ENCODE results near the gene KDM1A.

The KDM1A gene

GRCh38 chr1:23035823-23036452 lies 16.7 kb downstream of the KDM1A start:
- ChIA-PET POLR2A (interaction anchor here (2.5 kb wide), 1 partner anchor 17 kb away, joined by 7 read pairs; the partner anchor contains the start of gene KDM1A), CTCF (interaction anchor here (0.6 kb wide), 1 partner anchor 56 kb away, joined by 4 read pairs; no protein-coding TSS in a partner anchor)
- peak; percentile 42 for DNase-seq (ENCODE audit: extremely low spot score)
- TF ChIP-seq, protein P1, sequence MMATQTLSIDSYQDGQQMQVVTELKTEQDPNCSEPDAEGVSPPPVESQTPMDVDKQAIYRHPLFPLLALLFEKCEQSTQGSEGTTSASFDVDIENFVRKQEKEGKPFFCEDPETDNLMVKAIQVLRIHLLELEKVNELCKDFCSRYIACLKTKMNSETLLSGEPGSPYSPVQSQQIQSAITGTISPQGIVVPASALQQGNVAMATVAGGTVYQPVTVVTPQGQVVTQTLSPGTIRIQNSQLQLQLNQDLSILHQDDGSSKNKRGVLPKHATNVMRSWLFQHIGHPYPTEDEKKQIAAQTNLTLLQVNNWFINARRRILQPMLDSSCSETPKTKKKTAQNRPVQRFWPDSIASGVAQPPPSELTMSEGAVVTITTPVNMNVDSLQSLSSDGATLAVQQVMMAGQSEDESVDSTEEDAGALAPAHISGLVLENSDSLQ (IDR thresholded peaks at IDR 0.05): no peak
- TF ChIP-seq FOXK2 (IDR thresholded peaks at IDR 0.05): no peak
- TF ChIP-seq CTBP1 (IDR thresholded peaks at IDR 0.05; ENCODE audit: borderline replicate concordance): 0 out of 2 replicates have a peak, but pooled peaks have one; percentile 9

- CTCF ChIA-PET: interaction anchor here (0.6 kb wide), 2 partner anchors 71 to 145 kb away, joined by 6 read pairs; no protein-coding TSS in a partner anchor
- no peak for DNase-seq (ENCODE audit: extremely low spot score)
- POLR2A ChIA-PET: interaction anchor here (2.5 kb wide), 1 partner anchor 18 kb away, joined by 7 read pairs; the partner anchor contains the start of gene KDM1A
- TF ChIP-seq LEF1 (IDR thresholded peaks at IDR 0.05; ENCODE audit: borderline replicate concordance) (no peak), BHLHE40 (IDR thresholded peaks at IDR 0.05; ENCODE audit: borderline replicate concordance) (no peak), HDGF (IDR thresholded peaks at IDR 0.05; ENCODE audit: borderline replicate concordance) (no peak)
Measured at GRCh38 chr1:23037081-23037740, 17.9 kb downstream of the KDM1A start.

GRCh38 chr1:23039308-23039826 lies 20.1 kb downstream of the KDM1A start:
- DNase-seq (ENCODE audit: extremely low spot score): peak; percentile 8
- ChIA-PET POLR2A (no interaction called here), CTCF (no interaction called here)
- no peak for TF ChIP-seq FOXM1 (IDR thresholded peaks at IDR 0.05; ENCODE audit: borderline replicate concordance)
- TF ChIP-seq TARDBP (IDR thresholded peaks at IDR 0.05): no peak
- TF ChIP-seq ZNF384 (IDR thresholded peaks at IDR 0.05): no peak
- no peak for TF ChIP-seq ARNT (IDR thresholded peaks at IDR 0.05)
- no peak for TF ChIP-seq LEF1 (IDR thresholded peaks at IDR 0.05; ENCODE audit: borderline replicate concordance)
- TF ChIP-seq, protein P1 (IDR thresholded peaks at IDR 0.05): no peak
- no peak for TF ChIP-seq FOXK2 (IDR thresholded peaks at IDR 0.05)

- DNase-seq (ENCODE audit: extremely low spot score): no peak
- ChIA-PET POLR2A (no interaction called here), CTCF (no interaction called here)
- TF ChIP-seq LEF1 (IDR thresholded peaks at IDR 0.05; ENCODE audit: borderline replicate concordance) (no peak), HDGF (IDR thresholded peaks at IDR 0.05; ENCODE audit: borderline replicate concordance) (no peak), ARNT (IDR thresholded peaks at IDR 0.05) (no peak), SP1 (IDR thresholded peaks at IDR 0.05) (no peak), CTBP1 (IDR thresholded peaks at IDR 0.05; ENCODE audit: borderline replicate concordance) (no peak), ZNF384 (IDR thresholded peaks at IDR 0.05) (no peak)
- TF ChIP-seq, protein P1 (IDR thresholded peaks at IDR 0.05): no peak
Measured at GRCh38 chr1:23040509-23040908, 21.2 kb downstream of the KDM1A start.

DNA sequence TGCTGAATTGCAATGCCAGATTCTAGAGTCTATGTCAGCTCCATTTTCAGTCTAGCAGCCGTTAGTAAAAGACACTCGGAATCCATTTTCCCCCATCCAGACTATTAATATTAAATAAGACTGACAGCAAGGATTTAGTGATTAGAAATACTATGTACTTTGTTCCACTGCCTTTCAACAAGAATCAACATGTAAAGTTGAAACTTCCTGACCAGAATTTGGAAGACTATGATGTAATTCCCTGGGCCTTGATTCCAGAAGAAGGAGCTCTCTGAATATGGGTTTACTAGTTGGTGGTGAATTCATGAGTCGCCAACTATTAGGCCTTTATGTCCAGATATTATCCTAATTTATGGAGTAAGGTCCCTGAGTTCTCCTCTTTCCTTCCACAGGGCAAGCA lies 24.8 kb downstream of the KDM1A start:
- DNase-seq (ENCODE audit: extremely low spot score): no peak
- CTCF ChIA-PET: interaction anchor here (0.6 to 0.7 kb wide), 2 partner anchors 8 to 75 kb away, joined by 3 to 5 read pairs; no protein-coding TSS in a partner anchor
- TF ChIP-seq NFRKB (IDR thresholded peaks at IDR 0.05) (no peak), ARNT (IDR thresholded peaks at IDR 0.05) (no peak), SP1 (IDR thresholded peaks at IDR 0.05) (no peak), LEF1 (IDR thresholded peaks at IDR 0.05; ENCODE audit: borderline replicate concordance) (no peak), CTBP1 (IDR thresholded peaks at IDR 0.05; ENCODE audit: borderline replicate concordance) (no peak), FOXM1 (IDR thresholded peaks at IDR 0.05; ENCODE audit: borderline replicate concordance) (no peak), SUZ12 (IDR thresholded peaks at IDR 0.05) (no peak), HDGF (IDR thresholded peaks at IDR 0.05; ENCODE audit: borderline replicate concordance) (no peak)
- TF ChIP-seq, protein P1 (IDR thresholded peaks at IDR 0.05): no peak
- POLR2A ChIA-PET: no interaction called here

- no peak for DNase-seq (ENCODE audit: extremely low spot score)
- ChIA-PET CTCF (no interaction called here), POLR2A (no interaction called here)
- TF ChIP-seq SUZ12 (IDR thresholded peaks at IDR 0.05): no peak
Measured at GRCh38 chr1:23050201-23050600, 30.9 kb downstream of the KDM1A start.
